Stimulated activated CD4-positive, alpha-beta T cell treated with anti-CD3 and anti-CD28 coated beads, Interleukin-1b, Interleukin-23, amount 100 ng/mL, for 1 hour (primary cell): ENCODE data around the gene CCDC169.

Source experiments
- DNase-seq, 2 donors: peaks; one replicate each; pipeline ENCODE4 v3.0.0-alpha.2; 2020; ENCODE audit warnings: low read depth in 2 of 2

Gene CCDC169

DNA sequence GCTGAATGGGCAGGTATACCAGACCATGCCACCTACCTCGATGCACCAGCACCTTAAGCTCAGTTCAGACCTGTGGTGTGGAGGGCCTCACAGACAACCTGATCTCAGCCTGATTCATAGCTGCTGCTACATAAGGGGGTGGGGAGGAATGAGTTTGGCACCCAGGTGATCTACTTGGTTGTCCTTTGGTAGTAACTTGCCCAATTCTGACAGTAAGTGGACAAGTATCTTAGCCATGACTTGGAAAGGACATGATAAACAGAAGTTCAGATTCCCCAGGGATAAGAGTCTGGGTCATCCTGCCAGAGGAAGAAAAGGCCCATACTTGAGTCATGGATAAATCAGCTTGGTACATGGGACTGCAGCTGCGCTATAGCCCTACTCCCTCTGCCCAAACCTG lies 54.9 kb downstream of the CCDC169 start:
- no peak for DNase-seq

DNA sequence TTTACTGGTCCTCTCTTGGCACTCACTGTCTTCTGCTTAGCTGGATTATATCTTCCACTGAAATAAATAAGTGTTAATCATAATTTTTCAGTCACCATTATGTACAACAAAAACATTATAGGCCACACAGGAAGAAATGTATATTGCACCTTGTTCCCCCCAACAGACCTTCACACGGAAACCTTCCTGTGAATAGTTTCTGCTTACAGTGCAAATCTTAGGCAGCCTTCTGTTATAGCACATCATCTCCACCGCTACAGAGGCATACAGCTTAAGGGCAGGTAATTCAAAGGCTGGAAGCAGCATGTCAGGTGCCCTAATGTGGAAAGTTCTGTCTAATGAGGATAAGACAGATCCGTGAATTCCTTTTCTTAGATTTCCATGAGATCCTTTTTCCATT lies 66.4 kb downstream of the CCDC169 start:
- no peak for DNase-seq

DNA sequence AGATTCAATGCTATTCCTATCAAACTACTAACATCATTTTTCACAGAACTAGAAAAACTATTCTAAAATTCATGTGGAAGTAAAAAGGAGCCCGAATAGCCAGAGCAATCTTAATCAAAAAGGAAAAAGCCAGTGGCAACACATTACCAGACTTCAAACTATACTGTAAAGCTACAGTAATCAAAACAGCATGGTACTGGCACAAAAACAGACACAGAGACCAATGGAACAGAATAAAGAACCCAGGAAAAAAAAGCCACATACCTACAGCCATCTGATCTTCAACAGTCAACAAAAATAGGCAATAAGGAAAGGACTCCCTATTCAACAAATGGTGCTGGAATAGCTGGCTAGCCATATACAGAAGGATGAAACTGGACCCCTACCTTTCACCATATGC lies 72.9 kb downstream of the CCDC169 start:
- DNase-seq = no peak

DNA sequence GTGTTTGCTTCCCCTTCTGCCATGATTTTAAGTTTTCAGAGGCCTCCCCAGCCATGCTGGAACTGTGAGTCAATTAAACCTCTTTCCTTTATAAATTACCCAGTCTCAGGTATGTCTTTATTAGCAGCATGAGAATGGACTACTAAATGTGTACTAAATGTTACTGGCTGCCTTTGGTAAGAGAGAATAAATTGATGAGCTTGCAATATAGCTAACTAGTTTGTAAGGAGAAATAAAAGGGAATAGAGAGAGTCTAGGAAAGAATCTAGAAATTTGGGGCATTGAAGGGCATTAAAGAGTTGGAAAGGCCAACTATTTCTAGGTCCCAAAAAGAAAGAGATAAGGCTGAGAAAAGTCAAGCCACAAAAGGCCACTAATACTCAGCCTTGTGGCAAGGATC lies 77.7 kb downstream of the CCDC169 start:
- no peak for DNase-seq

GRCh38 chr13:36217456-36217855 lies 80.2 kb downstream of the CCDC169 start:
- DNase-seq = no peak

GRCh38 chr13:36214163-36214921 lies 83.3 kb downstream of the CCDC169 start, which contains the start of gene SOHLH2:
SOHLH2 (minus strand) TSS chr13:36214556; CDS start chr13:36214526, 30 bp downstream.
- DNase-seq = no peak

GRCh38 chr13:36212789-36213188 lies 84.8 kb downstream of the CCDC169 start:
- DNase-seq = no peak

- no peak for DNase-seq
Observed at GRCh38 chr13:36211567-36211966, 86.0 kb downstream of the CCDC169 start.

DNA sequence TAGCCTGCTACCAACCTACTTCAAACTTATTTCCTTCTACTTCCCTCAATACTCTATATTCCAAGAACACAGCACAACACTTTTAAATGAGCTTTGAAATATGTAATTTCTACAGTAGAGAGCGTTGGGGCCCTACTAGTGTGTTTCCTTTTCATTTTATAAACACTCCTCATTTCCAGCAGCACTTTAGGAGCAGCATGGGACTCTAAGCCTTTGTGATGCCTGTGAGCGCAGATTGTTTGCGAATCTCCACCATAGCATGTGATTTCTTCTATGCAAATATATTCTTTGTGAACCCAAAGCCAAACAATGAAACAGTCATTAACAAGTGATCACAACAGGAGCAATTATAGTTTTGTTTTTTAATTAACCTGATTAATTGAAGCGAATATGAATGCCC lies 86.9 kb downstream of the CCDC169 start:
- no peak for DNase-seq

DNA sequence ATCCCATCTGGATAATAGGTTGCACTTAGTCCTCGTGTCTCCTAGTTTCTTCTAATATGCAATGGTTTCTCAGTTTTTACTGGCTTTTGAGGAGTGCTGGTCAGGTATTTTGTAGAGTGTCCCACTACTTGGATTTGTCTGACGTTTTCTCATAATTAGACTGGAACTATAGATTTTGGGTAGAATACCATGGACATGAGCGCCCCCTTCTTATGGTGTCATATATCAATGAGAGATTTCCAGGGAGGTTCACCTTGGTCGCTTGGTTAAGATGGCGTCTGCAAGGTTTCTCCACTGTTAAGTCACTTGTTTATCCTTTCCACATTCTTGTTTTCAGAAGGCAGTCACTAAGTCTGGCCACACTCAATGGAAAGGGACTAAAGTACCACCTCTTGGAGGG lies 89.9 kb downstream of the CCDC169 start:
- no peak for DNase-seq

GRCh38 chr13:36193151-36193855 lies 104.3 kb downstream of the CCDC169 start:
- no peak for DNase-seq

DNA sequence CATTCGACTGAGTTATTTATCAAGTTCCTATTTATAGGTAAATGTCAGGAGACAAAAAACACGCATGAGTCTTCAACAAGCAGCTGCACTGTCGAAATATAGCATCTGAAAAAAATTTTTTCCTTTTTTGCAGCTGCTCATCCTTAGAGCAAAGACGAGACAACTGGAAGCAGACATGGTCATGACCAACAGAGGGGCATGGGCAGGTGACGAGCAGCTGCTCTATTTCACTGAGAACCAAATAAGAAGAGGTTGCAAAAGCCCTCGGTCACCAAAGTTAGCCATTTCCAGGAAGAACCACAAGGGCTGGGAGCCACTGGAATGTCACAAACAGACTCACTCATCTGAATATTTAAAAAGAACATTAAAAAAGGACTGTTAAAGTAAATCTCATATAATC lies 105.4 kb downstream of the CCDC169 start:
- DNase-seq = no peak

GRCh38 chr13:36190771-36191170 lies 106.8 kb downstream of the CCDC169 start:
- DNase-seq = no peak

DNA sequence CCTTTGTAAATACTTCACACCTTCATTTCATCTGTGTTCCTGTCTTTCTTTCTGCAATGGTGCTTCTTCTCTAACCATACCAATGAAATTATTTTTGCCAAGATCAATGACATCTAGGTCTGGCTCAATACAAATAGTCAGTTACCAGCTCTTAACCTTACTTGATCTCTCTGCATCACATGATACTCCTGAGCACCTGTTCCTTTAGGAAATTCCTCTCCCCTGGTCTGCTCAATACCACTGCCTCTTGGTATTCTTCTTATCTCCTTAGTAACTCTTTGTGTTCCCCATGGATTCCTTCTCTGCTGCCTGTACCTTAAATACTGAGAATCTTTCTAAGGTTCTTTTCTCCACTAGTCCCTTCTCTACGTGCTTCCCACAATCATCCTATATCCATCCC lies 109.2 kb downstream of the CCDC169 start:
- DNase-seq = no peak

GRCh38 chr13:36183901-36184300 lies 113.7 kb downstream of the CCDC169 start:
- DNase-seq = no peak
